Common myeloid progenitor, CD34-positive (primary cell): ENCODE results near the gene TENT5C.

Experiments
- CTCF ChIA-PET: fragments of 350-600 bp; sonication (Branson Sonifier 250); formaldehyde crosslinking; loops from one replicate; lab custom pipeline; 2021; ENCODE audit warnings: antibody characterized with exemption; lab: Charles Lee
- POLR2A ChIA-PET: fragments of 350-600 bp; sonication (Branson Sonifier 250); formaldehyde crosslinking; loops from one replicate; lab custom pipeline; 2021; ENCODE audit warnings: antibody characterized with exemption; lab: Charles Lee
- DNase-seq, 3 donors: peaks; one replicate each; pipeline versions ENCODE4 v3.0.0 to v3.0.0-alpha.2; 2013
- H3K27ac ChIP-seq, 2 experiments: 1 replicate in 1 of 2; 2 replicates in 1 of 2; pipeline ENCODE4 v1.7.0; 2013; ENCODE audit warnings: inconsistent platforms in 2 of 2, low read length in 2 of 2, mild to moderate bottlenecking in 2 of 2, low read depth in 1 of 2, moderate library complexity in 1 of 2; ENCODE audit not compliant: severe bottlenecking in 2 of 2, insufficient read depth in 1 of 2, poor library complexity in 1 of 2
- H3K27me3 ChIP-seq, 5 experiments: replicated peaks in 2 of 5; 1 replicate in 3 of 5; 2 replicates in 2 of 5; pipeline versions ENCODE4 v1.6.1 to v1.7.0; 2013; ENCODE audit warnings: low read length in 4 of 5, mild to moderate bottlenecking in 2 of 5, moderate library complexity in 2 of 5, inconsistent platforms in 1 of 5; ENCODE audit not compliant: insufficient read depth in 5 of 5, control insufficient read depth in 4 of 5
- H3K36me3 ChIP-seq, 4 experiments: 1 replicate in 2 of 4; 2 replicates in 2 of 4; pipeline versions ENCODE4 v1.6.1 to v1.7.0; 2013; ENCODE audit warnings: low read length in 3 of 4, control low read depth in 1 of 4, mild to moderate bottlenecking in 1 of 4; ENCODE audit not compliant: control insufficient read depth in 4 of 4, insufficient read depth in 4 of 4
- H3K4me1 ChIP-seq, 4 experiments: 1 replicate in 3 of 4; 2 replicates in 1 of 4; pipeline versions ENCODE4 v1.6.1 to v1.7.1; 2013; ENCODE audit warnings: low read length in 3 of 4, mild to moderate bottlenecking in 3 of 4, control low read depth in 1 of 4, inconsistent platforms in 1 of 4, moderate library complexity in 1 of 4; ENCODE audit not compliant: control insufficient read depth in 4 of 4, insufficient read depth in 4 of 4; ENCODE audit errors: control extremely low read depth in 1 of 4
- H3K4me3 ChIP-seq, 7 experiments: 1 replicate in 4 of 7; 2 replicates in 3 of 7; pipeline versions ENCODE4 v1.5.1 to v1.7.0; 2013; ENCODE audit warnings: mild to moderate bottlenecking in 7 of 7, low read length in 6 of 7, moderate library complexity in 6 of 7, inconsistent platforms in 2 of 7, low read depth in 2 of 7, control low read depth in 1 of 7; ENCODE audit not compliant: insufficient read depth in 4 of 7, control insufficient read depth in 1 of 7; ENCODE audit errors: extremely low read depth in 1 of 7
- H3K9me3 ChIP-seq, 5 experiments: 1 replicate in 4 of 5; 2 replicates in 1 of 5; pipeline versions ENCODE4 v1.6.1 to v1.7.1; 2013; ENCODE audit warnings: low read length in 4 of 5, mild to moderate bottlenecking in 2 of 5, inconsistent platforms in 1 of 5, low read depth in 1 of 5, moderate library complexity in 1 of 5; ENCODE audit not compliant: control insufficient read depth in 4 of 5, insufficient read depth in 2 of 5; ENCODE audit errors: control extremely low read depth in 1 of 5
- WGBS: methylation state at CpG from one replicate; pipeline ENCODE4 v1.1.5; 2013; ENCODE audit not compliant: insufficient coverage; 5-methylcytosine and 5-hydroxymethylcytosine counted together

TENT5C gene

GRCh38 chr1:117629625-117630422 lies 24.0 kb downstream of the TENT5C start:
- peaks cover 0 to 2% (median 0%) of the 10 kb centered on the region in 5 experiments for H3K27me3 ChIP-seq
- CTCF ChIA-PET: interaction anchor here (0.8 to 1.8 kb wide), 6 partner anchors 13 to 117 kb away, joined by 3 to 5 read pairs (median 4); no protein-coding TSS in a partner anchor
- POLR2A ChIA-PET: no interaction called here

GRCh38 chr1:117630423-117630998 lies 24.7 kb downstream of the TENT5C start:
- peaks cover 0 to 3% (median 1%) of the 10 kb centered on the region in 4 experiments for H3K36me3 ChIP-seq
- POLR2A ChIA-PET: no interaction called here
- H3K4me1 ChIP-seq: peaks cover 0 to 19% (median 4%) of the 10 kb centered on the region in 4 experiments
- no peak overlapping the region for H3K4me3 ChIP-seq
- WGBS: 96% methylated on average over 13 of the region's 15 CpGs
- CTCF ChIA-PET: interaction anchor here (0.8 to 1.8 kb wide), 5 partner anchors 14 to 118 kb away, joined by 3 to 4 read pairs (median 3); no protein-coding TSS in a partner anchor
- DNase-seq: no peak
- H3K9me3 ChIP-seq: no peaks in the 10 kb centered on the region
- H3K27me3 ChIP-seq: peaks cover 0 to 6% (median 0%) of the 10 kb centered on the region in 5 experiments
- no peak overlapping the region for H3K27ac ChIP-seq

More at GRCh38 chr1:117629625-117630422, 24.0 kb downstream of the TENT5C start:
- H3K4me1 ChIP-seq: peaks cover 0 to 19% (median 6%) of the 10 kb centered on the region in 4 experiments
- peaks cover 0 to 3% (median 1%) of the 10 kb centered on the region in 4 experiments for H3K36me3 ChIP-seq
- WGBS: 96% methylated on average over 10 of the region's 10 CpGs
- H3K4me3 ChIP-seq: no peak overlapping the region
- DNase-seq: no peak
- no peak overlapping the region for H3K27ac ChIP-seq
- H3K9me3 ChIP-seq: no peaks in the 10 kb centered on the region

GRCh38 chr1:117631359-117632160 lies 25.7 kb downstream of the TENT5C start:
- DNase-seq: no peak
- H3K27ac ChIP-seq: no peak overlapping the region
- peaks cover 0 to 3% (median 0%) of the 10 kb centered on the region in 4 experiments for H3K36me3 ChIP-seq
- H3K27me3 ChIP-seq: peaks cover 0 to 8% (median 0%) of the 10 kb centered on the region in 5 experiments
- H3K4me1 ChIP-seq: peaks cover 0 to 25% (median 10%) of the 10 kb centered on the region in 4 experiments
- no peak overlapping the region for H3K4me3 ChIP-seq
- ChIA-PET POLR2A (no interaction called here), CTCF (interaction anchor here (1.3 to 1.8 kb wide), 4 partner anchors 15 to 97 kb away, joined by 3 to 5 read pairs (median 4); no protein-coding TSS in a partner anchor)
- 86% methylated on average over 6 of the region's 7 CpGs for WGBS
- H3K9me3 ChIP-seq: no peaks in the 10 kb centered on the region

GRCh38 chr1:117632269-117633067 lies 26.6 kb downstream of the TENT5C start:
- 98% methylated on average over 5 of the region's 6 CpGs for WGBS
- H3K36me3 ChIP-seq: peaks cover 0 to 3% (median 0%) of the 10 kb centered on the region in 4 experiments

GRCh38 chr1:117633068-117633345 lies 27.2 kb downstream of the TENT5C start:
- CTCF ChIA-PET: interaction anchor here (0.9 to 1.7 kb wide), 4 partner anchors 13 to 99 kb away, joined by 3 to 5 read pairs (median 4); no protein-coding TSS in a partner anchor
- peaks cover 0 to 10% (median 1%) of the 10 kb centered on the region in 5 experiments for H3K27me3 ChIP-seq
- WGBS: 96% methylated on average over 4 of the region's 5 CpGs
- POLR2A ChIA-PET: interaction anchor here (0.9 kb wide), 1 partner anchor 11 kb away, joined by 5 read pairs; no protein-coding TSS in a partner anchor
- H3K4me1 ChIP-seq: peaks cover 0 to 22% (median 11%) of the 10 kb centered on the region in 4 experiments
- DNase-seq: no peak
- H3K4me3 ChIP-seq: no peak overlapping the region
- H3K36me3 ChIP-seq: peaks cover 0 to 3% (median 0%) of the 10 kb centered on the region in 4 experiments
- H3K27ac ChIP-seq: no peak overlapping the region
- no peaks in the 10 kb centered on the region for H3K9me3 ChIP-seq

More at GRCh38 chr1:117632269-117633067, 26.6 kb downstream of the TENT5C start:
- Histone ChIP-seq H3K4me3 (no peak overlapping the region), H3K27me3 (peaks cover 0 to 10% (median 0%) of the 10 kb centered on the region in 5 experiments), H3K27ac (no peak overlapping the region), H3K9me3 (no peaks in the 10 kb centered on the region), H3K4me1 (peaks cover 0 to 28% (median 13%) of the 10 kb centered on the region in 4 experiments)
- DNase-seq: no peak
- ChIA-PET CTCF (interaction anchor here (0.9 to 1.7 kb wide), 3 partner anchors 14 to 98 kb away, joined by 3 to 5 read pairs (median 5); no protein-coding TSS in a partner anchor), POLR2A (interaction anchor here (0.9 kb wide), 1 partner anchor 12 kb away, joined by 5 read pairs; no protein-coding TSS in a partner anchor)

- ChIA-PET CTCF (interaction anchor here (0.9 to 1.7 kb wide), 4 partner anchors 13 to 99 kb away, joined by 3 to 5 read pairs (median 4); no protein-coding TSS in a partner anchor), POLR2A (no interaction called here)
- H3K36me3 ChIP-seq: peaks cover 0 to 3% (median 0%) of the 10 kb centered on the region in 4 experiments
- H3K9me3 ChIP-seq: no peaks in the 10 kb centered on the region
- H3K27me3 ChIP-seq: peaks cover 0 to 10% (median 4%) of the 10 kb centered on the region in 5 experiments
- no peak overlapping the region for H3K27ac ChIP-seq
- H3K4me1 ChIP-seq: peaks cover 0 to 19% (median 9%) of the 10 kb centered on the region in 4 experiments
- no peak overlapping the region for H3K4me3 ChIP-seq
- DNase-seq: no peak
- WGBS: 100% methylated on average over 6 of the region's 7 CpGs
Observed at GRCh38 chr1:117633423-117633822, 27.6 kb downstream of the TENT5C start.
